Smooth muscle cell (in vitro differentiated cells): Measurements from ENCODE around the gene HSF2BP. TPM values are rescaled to one million over a fixed set of nuclear protein-coding genes. Genes with fewer than 3 reads are reported as not detected.
"Not testable (repeated sequence)": the region's sequence is repeated elsewhere in the genome, so short reads cannot be mapped to it uniquely, and the experiment has no call there.

Experiments
- DNase-seq: peaks from one replicate; lab custom pipeline; 2025; ENCODE audit not compliant: unreplicated experiment; lab: John Stamatoyannopoulos, UW
- H2AFZ ChIP-seq: fragments of 200-600 bp; sonication (generic); 2 replicates; pipeline ENCODE4 v1.6.0; 2016; ENCODE audit warnings: antibody characterized with exemption, low read depth, mild to moderate bottlenecking
- H3F3A ChIP-seq: fragments of 200-600 bp; sonication (generic); 2 replicates; pipeline ENCODE4 v1.6.0; 2017; ENCODE audit warnings: antibody characterized with exemption, low read depth
- H3K27ac ChIP-seq: fragments of 200-600 bp; sonication (generic); 2 replicates; pipeline ENCODE4 v1.5.1; 2016; ENCODE audit warnings: low read depth, mild to moderate bottlenecking
- H3K27me3 ChIP-seq: fragments of 200-600 bp; sonication (generic); 2 replicates; pipeline ENCODE4 v1.6.1; 2016; ENCODE audit warnings: low read depth, mild to moderate bottlenecking
- H3K36me3 ChIP-seq: fragments of 200-600 bp; sonication (generic); 2 replicates; pipeline ENCODE4 v1.5.1; 2016; ENCODE audit warnings: low read depth
- H3K4me1 ChIP-seq: fragments of 200-600 bp; sonication (generic); 2 replicates; pipeline ENCODE4 v1.5.1; 2016; ENCODE audit warnings: low read depth
- H3K4me2 ChIP-seq: fragments of 200-600 bp; sonication (generic); 2 replicates; pipeline ENCODE4 v1.6.0; 2016; ENCODE audit warnings: mild to moderate bottlenecking
- H3K4me3 ChIP-seq: fragments of 200-600 bp; sonication (generic); 2 replicates; pipeline ENCODE4 v1.5.1; 2016; ENCODE audit warnings: mild to moderate bottlenecking
- H3K79me2 ChIP-seq: fragments of 200-600 bp; sonication (generic); 2 replicates; pipeline ENCODE4 v1.6.0; 2016; ENCODE audit warnings: low read depth, mild to moderate bottlenecking
- H3K9ac ChIP-seq: fragments of 200-600 bp; sonication (generic); 2 replicates; pipeline ENCODE4 v1.6.0; 2016; ENCODE audit warnings: low read depth
- H3K9me3 ChIP-seq: fragments of 200-600 bp; sonication (generic); replicated peaks from 2 replicates; pipeline ENCODE4 v1.5.1; 2016; ENCODE audit warnings: low read depth
- H4K20me1 ChIP-seq: fragments of 200-600 bp; sonication (generic); 2 replicates; pipeline ENCODE4 v1.6.0; 2016; ENCODE audit warnings: low read depth
- CTCF ChIP-seq: fragments of 200-600 bp; sonication (generic); IDR thresholded peaks from 2 replicates; pipeline ENCODE4 v1.5.1; 2017; ENCODE audit warnings: borderline replicate concordance, mild to moderate bottlenecking, antibody characterized with exemption; ENCODE audit not compliant: insufficient read depth, poor library complexity, severe bottlenecking
- WGBS: methylation state at CpG from one replicate; pipeline ENCODE4 v1.1.7; 2016; ENCODE audit warnings: low lambda C conversion rate; 5-methylcytosine and 5-hydroxymethylcytosine counted together
- polyA plus RNA-seq: library from polyadenylated mRNA; unstranded; fragments of >200 nt; fragmentation: Nextera tagmentation; extraction: Ambion mirVana; gene quantifications from 2 replicates; pipeline ENCODE4 v1.2.1, GENCODE V29; 2016
- total RNA-seq: library from RNA; depleted of rRNA; stranded (reverse); fragments of >200 nt; gene quantifications from 2 replicates; pipeline ENCODE4 v1.2.3, GENCODE V29; 2014

HSF2BP gene
- total and polyA plus RNA-seq, 2 experiments from 2014 or later, result 0.97 to 1.9 TPM

- 93% methylated on average over 13 of the region's 13 CpGs for WGBS
- Histone ChIP-seq H3K9ac (no peak overlapping the region), H4K20me1 (no peaks in the 10 kb centered on the region), H3K4me2 (no peak overlapping the region), H2AFZ (no peak overlapping the region), H3K79me2 (no peaks in the 10 kb centered on the region), H3K27ac (no peak overlapping the region), H3K9me3 (no peaks in the 10 kb centered on the region), H3K27me3 (no peaks in the 10 kb centered on the region), H3K4me1 (peaks cover 10% of the 10 kb centered on the region), H3K36me3 (no peaks in the 10 kb centered on the region), H3F3A (no peaks in the 10 kb centered on the region), H3K4me3 (no peak overlapping the region)
- no peak for DNase-seq
- TF ChIP-seq CTCF, result no peak
Measured at GRCh38 chr21:43699933-43700599, 40.8 kb upstream of the HSF2BP start.

GRCh38 chr21:43699492-43699777 is 40.1 kb upstream of the HSF2BP start:
- not testable (repeated sequence) for H3K4me2 ChIP-seq, H3K36me3 ChIP-seq, H3K9ac ChIP-seq, H2AFZ ChIP-seq, H3F3A ChIP-seq, H3K9me3 ChIP-seq, H3K27me3 ChIP-seq, H3K79me2 ChIP-seq, H3K27ac ChIP-seq, H3K4me3 ChIP-seq, DNase-seq, H4K20me1 ChIP-seq
- WGBS, result 98% methylated on average over 5 of the region's 5 CpGs
- H3K4me1 ChIP-seq, result peaks cover 10% of the 10 kb centered on the region

- Histone ChIP-seq H3K9me3 (no peaks in the 10 kb centered on the region), H3K27ac (no peak overlapping the region), H3K79me2 (no peaks in the 10 kb centered on the region), H3K27me3 (no peaks in the 10 kb centered on the region), H3K4me1 (peaks cover 6% of the 10 kb centered on the region), H3F3A (no peaks in the 10 kb centered on the region), H3K4me2 (no peak overlapping the region), H3K9ac (no peak overlapping the region), H3K36me3 (no peaks in the 10 kb centered on the region), H3K4me3 (no peak overlapping the region), H4K20me1 (no peaks in the 10 kb centered on the region), H2AFZ (no peak overlapping the region)
- 71% methylated on average over 11 of the region's 11 CpGs for WGBS
- no peak for TF ChIP-seq CTCF
- DNase-seq, result no peak
Measured at GRCh38 chr21:43697758-43698643, 38.7 kb upstream of the HSF2BP start.

- Histone ChIP-seq H3K27ac (no peak overlapping the region), H3K4me1 (no peaks in the 10 kb centered on the region), H3F3A (no peaks in the 10 kb centered on the region), H3K36me3 (no peaks in the 10 kb centered on the region), H3K79me2 (no peaks in the 10 kb centered on the region), H3K4me3 (no peak overlapping the region), H3K9ac (no peak overlapping the region), H2AFZ (no peak overlapping the region), H3K27me3 (no peaks in the 10 kb centered on the region), H3K9me3 (no peaks in the 10 kb centered on the region), H4K20me1 (no peaks in the 10 kb centered on the region), H3K4me2 (no peak overlapping the region)
- 98% methylated on average over 17 of the region's 17 CpGs for WGBS
- no peak for TF ChIP-seq CTCF
- no peak for DNase-seq
Measured at GRCh38 chr21:43696214-43696613, 36.9 kb upstream of the HSF2BP start.
